GM12878 (cell line): ENCODE results near the gene RAB40B. TPM values are rescaled to one million over a fixed set of nuclear protein-coding genes. Genes with fewer than 3 reads are reported as not detected.

ENCODE experiments used
- ATAC-seq: fragments of 200-7000 bp; cut with Tn5 transposase; 3 replicates; pipeline ENCODE4 v1.9.1; 2020; ENCODE audit warnings: mild to moderate bottlenecking, moderate library complexity
- BruUV-seq: library from RNA; stranded (reverse); fragments of 400-500 nt; replicated peaks from 2 replicates; lab custom pipeline; 2021; lab: Mats Ljungman, UMichigan
- CTCF ChIA-PET: fragments of 300-600 bp; sonication (Branson Sonifier 250); formaldehyde crosslinking; extraction: SDS; loops from one replicate; lab custom pipeline; 2021; ENCODE audit warnings: inconsistent platforms; lab: Yijun Ruan, JAX
- POLR2A ChIA-PET: fragments of 350-600 bp; formaldehyde crosslinking; extraction: SDS; loops from one replicate; lab custom pipeline; 2021; ENCODE audit warnings: inconsistent platforms; lab: Charles Lee
- RAD21 ChIA-PET: fragments of 300-600 bp; sonication (Branson Sonifier 250); formaldehyde crosslinking; loops from one replicate; lab custom pipeline; 2023; ENCODE audit warnings: antibody characterized with exemption; ENCODE audit not compliant: unreplicated experiment; lab: Charles Lee
- SMC1A ChIA-PET: fragments of 300-600 bp; sonication (Branson Sonifier 250); formaldehyde crosslinking; loops from one replicate; lab custom pipeline; 2023; ENCODE audit not compliant: unreplicated experiment, uncharacterized antibody; lab: Charles Lee
- DNase-seq: peaks from one replicate; pipeline ENCODE4 v3.0.0-alpha.2; 2011; ENCODE audit warnings: low read depth, low spot score
- FAIRE-seq: peaks from 3 replicates; lab custom pipeline; 2011; peaks lifted over from hg19 to GRCh38; lab: Jason Lieb, UNC
- H2AFZ ChIP-seq: 2 replicates; pipeline ENCODE4 v1.6.0; 2011; ENCODE audit warnings: low read depth, low read length, control low read depth; ENCODE audit not compliant: control insufficient read depth
- H3K27ac ChIP-seq: 2 replicates; pipeline ENCODE4 v1.5.1; 2011; ENCODE audit warnings: control low read depth; ENCODE audit not compliant: control insufficient read depth, insufficient read depth
- H3K27me3 ChIP-seq, 2 experiments: replicated peaks in 1 of 2; 2 replicates each; pipeline versions ENCODE4 v1.6.0 to v1.6.1; 2011; ENCODE audit warnings: low read length in 1 of 2; ENCODE audit not compliant: control insufficient read depth in 2 of 2, insufficient read depth in 2 of 2
- H3K36me3 ChIP-seq, 2 experiments: 2 replicates each; pipeline ENCODE4 v1.5.1; 2011; ENCODE audit warnings: low read length in 1 of 2; ENCODE audit not compliant: control insufficient read depth in 2 of 2, insufficient read depth in 2 of 2
- H3K4me1 ChIP-seq: 2 replicates; pipeline ENCODE4 v1.6.1; 2011; ENCODE audit warnings: mild to moderate bottlenecking, low read length, moderate library complexity, mixed read lengths; ENCODE audit not compliant: control insufficient read depth, insufficient read depth
- H3K4me2 ChIP-seq: 2 replicates; pipeline ENCODE4 v1.6.0; 2011; ENCODE audit warnings: control low read depth; ENCODE audit not compliant: control insufficient read depth, insufficient read depth
- H3K4me3 ChIP-seq: fragments of 200-600 bp; sonication (generic); 2 replicates; pipeline ENCODE4 v1.5.1; 2016
- H3K79me2 ChIP-seq: 2 replicates; pipeline ENCODE4 v1.6.0; 2011; ENCODE audit warnings: low read length; ENCODE audit not compliant: control insufficient read depth, insufficient read depth
- H3K9ac ChIP-seq: 2 replicates; pipeline ENCODE4 v1.8.0; 2011; ENCODE audit warnings: low read length, control low read depth, mixed read lengths; ENCODE audit not compliant: control insufficient read depth, insufficient read depth
- H3K9me3 ChIP-seq: replicated peaks from 3 replicates; pipeline ENCODE4 v1.5.1; 2011; ENCODE audit warnings: mild to moderate bottlenecking, low read length; ENCODE audit not compliant: control insufficient read depth, insufficient read depth
- H4K20me1 ChIP-seq: 2 replicates; pipeline ENCODE4 v1.6.0; 2011; ENCODE audit not compliant: control insufficient read depth, insufficient read depth
- ASH2L ChIP-seq: fragments of 300-600, 200-600 bp; sonication (generic); IDR thresholded peaks from 2 replicates; pipeline ENCODE4 v1.6.1; 2017; ENCODE audit warnings: low read depth, mild to moderate bottlenecking, borderline replicate concordance
- BCL11A ChIP-seq: IDR thresholded peaks from 2 replicates; pipeline ENCODE4 v1.6.1; 2011; ENCODE audit warnings: low read depth, low read length
- CBX3 ChIP-seq: fragments of 200-600 bp; sonication (generic); IDR thresholded peaks from 2 replicates; pipeline ENCODE4 v1.6.1; 2016; ENCODE audit warnings: low read depth, borderline replicate concordance
- CBX5 ChIP-seq: sonication (generic); IDR thresholded peaks from 2 replicates; pipeline ENCODE4 v1.6.1; 2016; ENCODE audit warnings: low read depth, moderate library complexity, mild to moderate bottlenecking, inconsistent platforms
- E2F4 ChIP-seq: IDR thresholded peaks from 2 replicates; pipeline ENCODE4 v1.6.1; 2012; ENCODE audit warnings: low read depth, low read length, improper control_type of control experiment
- ELK1 ChIP-seq: IDR thresholded peaks from 2 replicates; pipeline ENCODE4 v1.6.1; 2012; ENCODE audit warnings: low read depth, low read length, improper control_type of control experiment
- FOXM1 ChIP-seq: IDR thresholded peaks from 2 replicates; pipeline ENCODE4 v1.6.1; 2012; ENCODE audit warnings: low read depth, mild to moderate bottlenecking, inconsistent platforms, low read length, moderate library complexity
- GATAD2B ChIP-seq: fragments of 450-650 bp; conservative IDR thresholded peaks from 2 replicates; pipeline ENCODE4 v1.6.1; 2017; ENCODE audit warnings: low read depth, mild to moderate bottlenecking, moderate library complexity
- HCFC1 ChIP-seq: fragments of 150-350 bp; IDR thresholded peaks from 2 replicates; pipeline ENCODE4 v1.6.1; 2014; ENCODE audit warnings: low read length
- IRF5 ChIP-seq: fragments of 450-650 bp; IDR thresholded peaks from 2 replicates; pipeline ENCODE4 v1.6.1; 2017; ENCODE audit warnings: borderline replicate concordance
- KAT2A ChIP-seq: conservative IDR thresholded peaks from 2 replicates; pipeline ENCODE4 v1.6.1; 2011; ENCODE audit warnings: low read depth, low read length; ENCODE audit not compliant: control insufficient read depth
- KLF5 ChIP-seq: fragments of 450-650 bp; IDR thresholded peaks from 2 replicates; pipeline ENCODE4 v1.6.1; 2014; ENCODE audit warnings: mild to moderate bottlenecking; ENCODE audit not compliant: partially characterized antibody
- STAT3 ChIP-seq: IDR thresholded peaks from 2 replicates; pipeline ENCODE4 v1.6.1; 2011; ENCODE audit warnings: low read depth, low read length, improper control_type of control experiment
- WGBS: methylation state at CpG from one replicate; pipeline ENCODE4 v1.1.6; 2016; ENCODE audit warnings: low lambda C conversion rate; ENCODE audit not compliant: insufficient replicate concordance, insufficient coverage; ENCODE audit errors: missing lambda C conversion rate; 5-methylcytosine and 5-hydroxymethylcytosine counted together
- in situ Hi-C: fragments of 300-500 bp; cut with MboI; formaldehyde crosslinking; loops from 9 replicates; pipeline ENCODE4 v1.14.3; 2018; ENCODE audit warnings: mixed read lengths
- intact Hi-C: fragments of 100-400 bp; cut with micrococcal nuclease; formaldehyde crosslinking; loops from one replicate; pipeline ENCODE4 v1.14.2; 2022; ENCODE audit not compliant: unreplicated experiment
- polyA plus RNA-seq, 11 experiments: library from polyadenylated mRNA; depleted of rRNA in 4 of 11; unstranded in 6 of 11; stranded (reverse) in 5 of 11; fragments of >200 nt; fragmentation: Nextera tagmentation in 4 of 11; fragmentation: Illumina TruSeq in 1 of 11; extraction: Ambion mirVana in 4 of 11; extraction: Trizol in 1 of 11; gene quantifications; 1 replicate in 1 of 11; 2 replicates in 10 of 11; pipeline versions ENCODE4 v1.2.1 to v1.2.3, GENCODE V29; 2011 to 2016; ENCODE audit warnings: inconsistent platforms in 2 of 11, missing spikeins in 2 of 11, low read depth in 1 of 11
- total RNA-seq, 4 experiments: library from RNA; depleted of rRNA in 3 of 4; stranded (reverse); fragments of >200 nt in 3 of 4; fragmentation: Illumina TruSeq in 1 of 4; extraction: Trizol in 1 of 4; gene quantifications; 2 replicates each; pipeline versions ENCODE4 v1.2.1 to v1.2.3, GENCODE V29; 2013 to 2021

RAB40B gene
- total and polyA plus RNA-seq, 10 of the 15 experiments (the other 5 are each of a cell fraction or from before 2014, with no cell fraction given), result 0.06 to 2.8 (median 1.4) TPM

- Histone ChIP-seq H3K27me3 (no peaks in the 10 kb centered on the region), H3K4me1 (no peaks in the 10 kb centered on the region; the same call in 1 of the 2 replicates), H2AFZ (no peak overlapping the region), H3K27ac (no peak overlapping the region), H3K9me3 (no peaks in the 10 kb centered on the region; the same call in 2 of the 3 replicates), H3K9ac (no peak overlapping the region), H3K79me2 (peaks cover 64% of the 10 kb centered on the region), H4K20me1 (peaks cover 12% of the 10 kb centered on the region), H3K4me3 (no peak overlapping the region), H3K4me2 (no peak overlapping the region), H3K36me3 (peaks cover 12 to 21% of the 10 kb centered on the region in 2 experiments)
- no TSS peak for BruUV-seq
- no peak for FAIRE-seq
- ChIA-PET SMC1A (no interaction called here), RAD21 (no interaction called here), POLR2A (no interaction called here), CTCF (no interaction called here)
- in situ Hi-C loops, result no loop called here
- no peak for ATAC-seq
- no peak for TF ChIP-seq E2F4
- no peak for TF ChIP-seq ELK1
- no peak for TF ChIP-seq FOXM1
- TF ChIP-seq ASH2L, result no peak
- TF ChIP-seq KAT2A, result no peak
- TF ChIP-seq HCFC1, result no peak
- no peak for TF ChIP-seq CBX3
- TF ChIP-seq BCL11A, result no peak
- TF ChIP-seq IRF5, result no peak
- no peak for TF ChIP-seq KLF5
- no peak for TF ChIP-seq CBX5
- no peak for TF ChIP-seq GATAD2B
- TF ChIP-seq STAT3, result no peak
- intact Hi-C loops, result loop anchor here (10.0 kb wide), 1 partner anchor 113 kb away; the partner anchor contains the start of gene TBCD
- DNase-seq, result no peak
- WGBS, result over 99% methylated on average over 13 of the region's 14 CpGs
Observed at GRCh38 chr17:82642022-82642421, 56.5 kb downstream of the RAB40B start.
